Fibroblast of peridontal ligament (primary cell): Measurements from ENCODE around the gene B3GAT3.
"Not testable (repeated sequence)": the region's sequence is repeated elsewhere in the genome, so short reads cannot be mapped to it uniquely, and the experiment has no call there.

ENCODE experiments used
- DNase-seq: peaks from one replicate; pipeline ENCODE4 v3.0.0-alpha.2; 2010; ENCODE audit errors: extremely low read depth

Gene B3GAT3

GRCh38 chr11:62577046-62577714, 44.6 kb downstream of the B3GAT3 start:
- DNase-seq: no peak

DNA sequence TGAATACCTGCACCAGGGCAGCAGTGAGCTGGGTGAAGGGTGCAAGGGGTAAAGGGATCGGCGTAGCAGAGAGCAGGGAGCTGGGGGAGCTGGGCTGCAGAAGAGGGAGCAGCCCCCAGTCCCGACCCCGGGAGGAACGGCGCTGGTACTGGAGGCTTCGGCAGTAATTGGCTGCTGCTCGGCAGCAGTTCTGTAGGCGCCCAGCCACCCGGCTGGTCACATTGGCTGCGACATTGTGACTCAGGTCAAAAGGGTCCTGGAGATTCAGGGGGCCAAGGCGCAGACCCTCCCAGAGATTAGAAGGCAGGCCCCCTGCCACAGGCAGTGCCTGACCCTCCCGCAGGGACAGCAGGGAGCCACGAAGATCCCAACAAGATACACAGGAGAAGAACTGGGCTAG, 45.9 kb downstream of the B3GAT3 start:
- no peak for DNase-seq

GRCh38 chr11:62575156-62575555, 46.6 kb downstream of the B3GAT3 start:
- no peak for DNase-seq

DNA sequence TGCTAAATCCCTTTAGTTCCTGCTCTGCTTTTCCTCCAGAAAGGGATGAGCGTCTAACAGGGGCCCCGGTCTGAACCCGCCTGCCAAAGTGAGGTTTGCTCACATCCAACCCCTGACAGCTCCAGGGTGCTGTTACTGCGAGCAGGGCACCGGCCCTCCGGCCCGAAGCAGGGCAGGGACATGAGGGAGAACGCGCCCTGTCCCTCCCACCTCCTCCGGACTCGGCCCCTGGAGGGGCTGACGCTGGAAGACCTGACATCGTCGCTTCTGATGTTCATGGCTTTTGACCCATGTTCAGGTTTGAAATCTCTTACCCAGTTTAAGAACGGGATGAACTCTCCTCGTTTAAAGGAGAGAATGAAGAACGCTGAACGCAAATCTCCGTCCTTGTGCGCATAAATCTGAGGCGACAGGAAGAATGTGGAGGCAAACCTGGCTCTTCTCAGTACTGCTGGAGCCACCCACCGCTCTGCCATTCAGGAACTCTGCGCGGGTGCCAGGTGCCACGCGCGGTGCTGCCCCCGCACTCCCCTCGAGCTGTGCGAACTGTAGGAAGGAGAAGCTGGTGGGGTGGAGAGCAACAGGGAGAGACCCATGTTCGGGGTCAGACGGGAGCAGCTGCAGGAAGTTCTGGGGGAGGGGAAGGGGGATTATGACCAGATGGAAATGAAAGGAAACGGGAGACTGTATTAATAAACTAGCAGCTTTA, 47.3 kb downstream of the B3GAT3 start:
- peak; percentile 36 for DNase-seq

DNA sequence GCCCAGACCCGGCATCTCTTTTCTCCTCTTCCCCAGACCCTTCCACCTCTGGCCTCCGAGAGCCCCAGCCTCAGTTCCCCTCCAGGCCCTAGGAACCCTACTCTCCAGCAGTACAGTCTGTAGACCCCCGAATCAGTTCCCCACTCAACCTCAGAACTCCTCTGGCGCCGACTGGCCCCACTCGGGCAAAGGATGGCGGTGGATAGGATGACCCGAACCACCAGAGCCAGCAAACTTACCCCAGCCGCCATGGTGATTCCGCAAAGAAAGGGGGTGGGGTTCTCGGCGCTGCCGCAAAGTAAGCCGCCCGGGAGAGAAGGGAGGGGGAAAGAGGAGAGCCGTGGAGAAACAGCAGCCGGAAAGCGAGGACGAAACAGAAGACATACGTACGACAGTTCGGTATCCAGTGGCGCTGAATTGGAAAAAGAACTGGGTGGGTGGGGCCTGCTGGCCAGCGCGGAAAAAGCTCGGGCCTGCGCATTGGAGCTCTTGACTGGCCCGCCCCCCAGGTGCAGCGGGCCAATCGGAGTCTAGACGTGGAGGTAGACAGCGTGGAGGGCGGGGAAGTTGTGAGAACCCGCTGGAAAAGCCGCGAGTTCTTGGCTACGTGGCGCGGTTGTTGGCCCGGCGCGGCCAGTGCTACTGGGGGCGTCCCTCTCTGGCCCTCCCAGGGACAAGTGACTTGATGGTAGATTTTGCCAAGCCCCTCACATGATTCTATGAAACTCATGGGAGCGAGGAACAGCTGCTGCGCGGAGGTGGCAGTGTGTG, 48.0 kb downstream of the B3GAT3 start, which contains the start of gene EEF1G:
Gene EEF1G (minus strand): TSS at position 300 of the 771 bp plus-strand sequence. CDS start 49 bp downstream, at position 251.
- DNase-seq: peak; percentile 100

DNA sequence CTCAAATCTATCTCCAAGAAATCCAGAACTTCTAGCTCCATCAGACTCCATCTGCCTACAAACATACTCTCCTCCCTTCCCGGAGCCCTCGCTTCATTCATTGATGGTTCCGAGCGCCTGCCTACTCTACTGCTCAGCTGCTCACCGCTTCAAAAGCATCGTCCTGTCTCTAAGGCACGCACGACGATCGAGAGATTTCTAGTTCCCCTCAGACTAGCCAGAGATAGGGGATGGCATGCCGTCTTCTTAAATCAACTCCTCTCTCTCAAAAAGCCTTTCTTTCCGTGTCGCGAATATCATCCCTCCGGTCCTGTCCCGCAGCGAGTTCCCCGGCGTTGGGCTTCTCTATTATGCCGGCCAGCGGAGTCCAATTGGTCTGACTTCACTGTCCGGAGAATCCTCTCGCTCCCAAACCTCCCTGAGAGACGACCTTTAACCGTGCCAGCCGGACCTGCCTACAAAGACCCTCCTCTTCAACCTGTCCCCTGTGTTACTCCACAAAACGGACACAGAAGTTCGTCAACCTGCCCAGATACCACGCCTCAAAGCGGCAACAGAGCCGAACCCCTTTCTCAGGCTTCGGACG, 48.7 kb downstream of the B3GAT3 start:
- DNase-seq: peak; percentile 22

GRCh38 chr11:62572431-62572830, 49.4 kb downstream of the B3GAT3 start:
- no peak for DNase-seq

- DNase-seq: not testable (repeated sequence)
Observed at GRCh38 chr11:62571493-62571892, 50.3 kb downstream of the B3GAT3 start.

DNA sequence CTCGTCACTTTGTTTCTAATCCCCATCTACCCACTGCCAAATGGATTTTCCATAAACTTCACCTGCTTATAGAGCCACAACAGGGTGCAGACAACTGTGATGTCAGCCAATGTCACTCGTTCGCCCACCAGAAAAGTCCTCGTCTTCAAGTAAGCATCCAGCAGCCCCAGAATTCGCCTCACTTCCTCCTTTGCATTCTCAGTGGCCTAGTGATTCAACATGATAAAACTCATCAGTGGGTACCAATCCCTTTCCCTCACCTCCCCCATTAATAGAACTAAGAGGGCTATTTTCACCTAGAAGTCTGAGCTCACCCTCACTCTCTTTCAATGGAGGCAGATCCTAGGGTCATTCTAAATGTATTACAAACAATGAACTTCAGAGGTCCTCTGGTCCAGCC, 50.9 kb downstream of the B3GAT3 start:
- not testable (repeated sequence) for DNase-seq

GRCh38 chr11:62569611-62570010, 52.2 kb downstream of the B3GAT3 start:
- DNase-seq: no peak

DNA sequence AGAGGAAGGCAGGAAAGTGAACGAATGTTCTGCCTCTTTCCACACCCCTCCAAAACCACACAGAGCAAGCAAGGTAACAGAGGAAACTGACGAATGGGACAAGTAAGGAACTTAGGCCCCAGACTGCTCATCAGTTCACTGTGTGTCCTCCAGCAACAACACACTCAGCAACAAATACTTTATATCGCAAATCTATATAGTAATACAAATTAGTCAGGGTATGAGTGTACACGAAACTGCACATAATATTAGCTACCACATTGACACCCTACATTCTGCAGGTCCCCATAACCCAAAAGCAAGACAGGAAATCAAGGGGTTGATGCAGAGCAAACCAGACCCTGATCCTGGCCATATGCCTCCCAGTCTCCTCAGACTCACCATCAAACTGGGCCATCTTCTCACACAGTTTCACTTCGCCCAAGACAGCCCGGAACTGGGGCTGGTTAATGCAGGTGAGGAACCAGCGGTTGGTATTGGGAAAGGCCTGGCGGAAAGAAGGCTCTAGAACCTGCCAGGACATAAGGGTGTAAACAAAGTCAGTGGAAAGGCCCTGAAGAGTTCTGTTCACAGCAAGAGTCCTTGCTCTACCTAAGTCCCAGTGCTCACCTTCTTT, 54.7 kb downstream of the B3GAT3 start:
- no peak for DNase-seq

DNA sequence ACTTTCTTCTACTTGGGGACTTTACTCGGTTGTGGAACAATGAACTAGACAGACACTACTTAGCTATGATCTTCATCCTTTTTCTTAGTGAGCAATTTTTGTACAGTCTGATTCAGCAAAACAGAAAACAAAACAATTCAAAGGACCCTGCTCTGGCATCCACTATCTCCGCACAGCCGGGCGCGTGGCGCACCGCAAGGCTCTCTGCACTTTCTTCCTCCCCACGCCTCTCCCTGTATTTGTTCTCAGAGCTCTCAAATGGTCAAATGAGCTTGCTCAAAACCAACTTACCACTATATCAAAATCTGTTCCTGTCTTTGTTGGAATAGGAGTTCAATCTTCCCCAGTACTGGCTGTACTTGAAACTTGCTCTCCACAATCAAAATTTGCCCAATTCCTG, 55.5 kb downstream of the B3GAT3 start:
- DNase-seq: no peak
